Caki2 (cell line): ENCODE data around the gene CLSTN2. TPM values are rescaled to one million over a fixed set of nuclear protein-coding genes. Genes with fewer than 3 reads are reported as not detected.

ENCODE experiments used
- DNase-seq: peaks from one replicate; pipeline ENCODE4 v3.0.0-alpha.2; 2015; ENCODE audit warnings: low read depth
- in situ Hi-C: cut with HindIII; loops from 2 replicates; pipeline ENCODE4 v1.10.0; 2016; ENCODE audit warnings: low sequenced_read_pairs, low pct_unique_long_range_greater_than_20kb, mixed read lengths
- total RNA-seq: library from RNA; depleted of rRNA; stranded (reverse); fragments of >200 nt; shearing (Covaris generic); gene quantifications from 2 replicates; pipeline ENCODE4 v1.2.3, GENCODE V29; 2014; ENCODE audit warnings: low replicate concordance

The CLSTN2 gene
- total RNA-seq, 1 experiment from 2014 or later: 37.8 TPM

DNA sequence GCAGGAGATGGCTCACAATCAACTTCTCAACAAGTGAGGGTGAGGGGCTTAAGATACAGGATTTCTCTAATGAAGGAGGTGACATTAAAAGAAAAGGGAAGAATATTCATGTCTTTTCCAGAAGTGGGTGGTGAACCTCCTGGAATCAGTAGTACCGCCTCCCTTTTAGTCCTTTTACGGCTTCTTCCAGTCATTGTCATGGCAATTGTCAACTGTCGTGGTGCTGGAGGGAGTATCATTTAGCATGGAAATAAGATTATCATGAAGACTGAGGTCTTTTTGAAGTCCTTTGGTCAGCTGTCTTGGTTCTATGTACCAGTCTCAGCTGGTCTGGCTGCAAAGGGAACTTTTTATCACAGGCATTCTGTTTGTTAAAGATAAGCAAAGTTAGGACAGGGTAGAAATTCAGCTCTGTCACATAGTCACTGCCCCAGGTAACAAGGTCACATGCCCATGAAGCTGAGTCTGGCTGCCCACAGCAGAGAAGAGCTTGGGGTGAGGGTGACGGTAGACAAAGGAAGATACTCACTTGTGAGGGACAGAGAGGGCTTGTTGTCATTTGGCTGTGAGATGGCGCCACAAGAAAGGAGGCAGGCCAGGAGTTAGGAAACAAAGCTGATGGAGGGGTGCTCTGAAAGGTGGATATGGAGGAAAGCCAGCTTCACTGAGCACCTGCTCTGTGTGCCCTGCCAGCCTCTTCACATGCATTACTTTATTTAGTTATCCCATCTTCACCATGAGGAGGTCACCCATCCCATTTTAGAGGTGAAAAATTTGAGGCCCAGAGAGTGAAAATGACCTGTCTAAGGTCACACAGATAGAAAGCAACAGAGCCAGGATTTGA, 514.6 kb downstream of the CLSTN2 start:
- DNase-seq: no peak
- in situ Hi-C loops: no loop called here

DNA sequence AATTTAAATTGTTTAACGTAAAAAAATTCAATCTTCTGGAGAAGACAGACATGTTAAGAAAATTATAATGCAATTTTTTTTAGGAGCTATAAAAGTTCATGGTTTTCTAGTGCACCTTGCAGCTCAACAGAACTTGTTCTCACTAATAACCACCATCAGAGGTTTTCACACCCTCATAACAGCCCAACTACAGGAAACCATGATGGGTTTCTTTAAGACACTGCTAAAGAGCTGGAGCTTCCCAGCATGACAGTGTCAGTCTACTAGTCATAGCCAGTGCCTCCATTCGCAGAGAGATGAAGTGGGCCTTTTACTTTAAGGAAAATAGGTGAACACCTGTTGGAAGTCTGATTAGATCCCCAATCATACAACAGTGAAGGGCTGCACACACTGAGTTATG, 518.8 kb downstream of the CLSTN2 start:
- in situ Hi-C loops: no loop called here
- DNase-seq: no peak

DNA sequence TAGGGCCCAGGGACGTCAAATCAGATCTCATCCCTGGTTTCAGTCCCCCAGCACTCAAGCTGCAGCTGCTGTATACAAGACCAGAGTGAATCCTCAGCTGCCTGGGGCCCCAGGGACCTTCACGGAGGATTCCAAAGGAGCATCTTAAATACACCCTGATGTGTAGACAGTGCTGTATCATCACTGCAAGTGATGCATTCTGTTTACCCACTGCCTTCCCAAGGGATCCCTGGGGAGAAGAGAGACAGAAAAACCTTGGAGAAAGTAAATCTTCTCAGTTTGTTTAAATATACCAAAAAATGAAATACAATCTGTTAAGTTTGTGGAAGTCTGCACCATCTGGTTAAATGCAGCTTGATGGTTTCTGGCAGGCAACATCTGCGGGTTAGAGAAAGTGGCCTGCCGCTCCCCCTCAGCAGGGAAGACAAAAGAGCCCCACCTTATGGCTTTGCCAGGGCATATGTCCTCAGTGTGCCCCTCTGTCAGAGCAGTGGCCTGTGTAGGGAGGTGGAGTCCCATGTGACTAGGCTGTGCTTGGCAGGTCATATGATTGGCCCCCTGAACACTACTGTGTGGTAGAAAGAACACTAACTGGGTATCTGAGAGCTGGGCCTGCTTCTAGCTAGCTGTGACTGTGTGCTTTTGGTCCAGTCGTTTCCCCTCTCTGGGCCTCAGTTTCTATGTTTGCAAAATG, 520.7 kb downstream of the CLSTN2 start:
- in situ Hi-C loops: no loop called here
- no peak for DNase-seq

DNA sequence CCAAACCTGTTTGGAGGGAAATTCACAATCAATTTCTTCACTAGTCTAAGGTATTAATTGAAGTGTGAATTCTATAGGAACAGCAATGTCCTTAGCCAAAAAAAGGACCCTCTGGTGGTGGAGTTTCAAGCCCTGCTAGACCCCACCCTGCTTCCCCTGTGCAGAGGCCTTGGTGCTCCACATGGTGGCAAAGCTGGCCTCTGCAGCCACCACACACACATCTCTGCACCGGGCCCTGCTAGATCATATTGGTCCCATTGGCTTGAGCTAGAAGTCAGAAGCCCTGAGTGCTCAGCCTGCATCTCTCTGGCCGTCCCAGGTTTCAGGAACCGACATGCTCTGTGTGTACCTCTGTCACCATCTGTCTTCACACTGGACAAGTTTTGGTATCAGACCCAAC, 522.0 kb downstream of the CLSTN2 start:
- DNase-seq: no peak
- in situ Hi-C loops: no loop called here

DNA sequence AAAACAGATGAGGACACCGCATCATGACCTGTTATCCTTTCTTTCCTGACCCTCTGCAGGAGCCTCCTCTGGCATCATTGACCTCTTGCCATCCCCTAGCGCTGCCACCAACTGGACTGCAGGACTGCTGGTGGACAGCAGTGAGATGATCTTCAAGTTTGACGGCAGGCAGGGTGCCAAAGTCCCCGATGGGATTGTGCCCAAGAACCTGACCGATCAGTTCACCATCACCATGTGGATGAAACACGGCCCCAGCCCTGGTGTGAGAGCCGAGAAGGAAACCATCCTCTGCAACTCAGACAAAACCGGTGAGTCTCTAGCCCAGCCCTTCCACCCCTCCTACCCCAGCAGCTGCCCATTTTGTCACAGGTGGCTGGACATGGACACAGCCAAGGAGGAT, 524.5 kb downstream of the CLSTN2 start:
- DNase-seq: no peak
- in situ Hi-C loops: no loop called here

DNA sequence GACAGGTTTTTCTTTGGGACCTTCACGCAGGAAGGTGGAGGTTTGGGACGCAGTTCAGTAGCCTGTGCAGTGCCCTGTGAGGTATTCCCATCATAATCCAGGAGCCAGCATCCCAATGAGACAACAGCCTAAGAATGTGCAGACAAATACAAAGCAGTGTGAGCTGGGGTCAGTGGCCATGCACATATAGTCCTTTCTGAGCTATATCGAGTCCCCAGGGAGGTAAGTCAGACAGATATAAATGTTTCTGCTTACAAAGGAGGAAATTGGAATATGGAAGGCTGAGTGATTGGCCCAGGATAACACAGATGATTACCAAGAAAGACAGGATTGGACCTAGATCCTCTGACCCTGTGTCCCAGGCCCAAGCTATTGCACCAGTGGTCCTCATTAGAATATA, 526.3 kb downstream of the CLSTN2 start:
- in situ Hi-C loops: no loop called here
- no peak for DNase-seq

DNA sequence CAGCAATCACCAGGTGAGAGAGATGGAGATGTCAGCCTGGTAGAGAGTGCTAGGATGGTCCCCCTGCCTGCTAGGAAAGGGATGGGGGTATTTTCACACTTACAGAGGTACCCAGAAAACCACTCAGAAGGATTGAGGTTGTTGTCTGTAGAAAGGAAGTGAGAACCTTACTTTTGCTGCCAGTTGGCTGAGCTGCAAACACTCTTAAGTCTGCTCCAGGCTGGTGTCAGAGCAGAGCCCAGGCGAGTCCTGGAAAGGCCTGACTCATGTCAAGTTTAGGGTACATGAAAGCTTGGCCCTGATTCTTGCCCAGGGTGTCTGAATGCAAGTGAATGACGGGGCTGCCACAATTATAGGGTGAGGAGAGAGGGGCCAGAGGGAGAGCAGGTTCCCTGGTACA, 528.4 kb downstream of the CLSTN2 start:
- in situ Hi-C loops: no loop called here
- DNase-seq: no peak

DNA sequence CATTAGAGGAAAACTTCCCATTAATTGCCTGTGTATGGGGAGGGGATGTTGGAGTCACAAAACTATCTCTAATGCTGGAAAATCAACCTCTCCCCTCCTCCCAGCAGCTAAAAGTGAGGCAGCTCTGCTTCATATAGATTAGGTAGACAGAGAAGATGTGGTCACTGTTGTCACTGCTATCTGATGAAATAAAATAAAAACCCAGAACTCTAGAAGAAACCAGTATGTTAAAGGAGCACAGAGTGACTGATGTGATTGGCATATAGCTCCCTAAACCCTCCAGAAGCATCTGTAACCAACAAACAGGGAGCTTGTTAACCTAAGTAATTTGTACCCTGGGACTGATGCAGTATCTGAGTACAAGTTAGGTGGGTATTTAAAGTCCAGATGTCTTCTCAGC, 531.0 kb downstream of the CLSTN2 start:
- in situ Hi-C loops: no loop called here
- DNase-seq: no peak

DNA sequence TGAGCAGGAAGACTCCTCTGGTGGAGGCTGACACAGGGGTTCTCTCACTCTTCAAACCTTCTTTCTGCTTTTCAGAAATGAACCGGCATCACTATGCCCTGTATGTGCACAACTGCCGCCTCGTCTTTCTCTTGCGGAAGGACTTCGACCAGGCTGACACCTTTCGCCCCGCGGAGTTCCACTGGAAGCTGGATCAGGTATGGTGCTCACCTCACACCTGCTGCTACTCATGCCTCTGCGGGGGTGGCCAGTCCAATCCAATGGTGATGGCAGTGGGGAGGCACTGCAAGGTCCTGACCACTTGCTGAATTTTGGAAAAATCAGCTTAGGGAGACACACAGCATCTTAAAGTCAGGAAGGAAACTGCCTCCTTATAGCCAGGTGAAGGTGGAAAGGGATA, 531.5 kb downstream of the CLSTN2 start:
- in situ Hi-C loops: no loop called here
- DNase-seq: peak; percentile 12

DNA sequence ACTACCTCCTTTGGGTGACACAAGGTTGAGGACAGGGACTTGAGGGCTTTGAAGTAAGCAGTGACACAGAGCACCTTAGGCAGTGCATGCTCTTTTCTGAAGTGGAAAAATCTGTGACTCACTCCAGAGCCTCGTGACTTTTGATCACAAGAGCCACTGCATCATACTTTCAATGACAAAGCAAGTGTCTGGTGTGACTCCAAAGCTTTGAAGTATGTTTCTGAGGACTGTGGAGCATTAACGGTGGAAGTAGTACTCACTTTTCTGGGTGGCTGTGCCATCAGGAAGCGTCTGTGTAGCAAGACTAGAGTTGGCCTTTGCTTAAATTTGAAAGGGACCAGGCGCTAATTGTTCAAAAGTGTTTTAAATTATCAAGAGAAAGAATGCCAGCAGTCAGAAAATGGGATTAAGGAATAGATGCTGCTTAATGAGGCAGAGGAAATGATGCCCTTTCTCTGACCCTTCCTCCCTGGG, 532.2 kb downstream of the CLSTN2 start:
- in situ Hi-C loops: no loop called here
- peak; percentile 93 for DNase-seq

DNA sequence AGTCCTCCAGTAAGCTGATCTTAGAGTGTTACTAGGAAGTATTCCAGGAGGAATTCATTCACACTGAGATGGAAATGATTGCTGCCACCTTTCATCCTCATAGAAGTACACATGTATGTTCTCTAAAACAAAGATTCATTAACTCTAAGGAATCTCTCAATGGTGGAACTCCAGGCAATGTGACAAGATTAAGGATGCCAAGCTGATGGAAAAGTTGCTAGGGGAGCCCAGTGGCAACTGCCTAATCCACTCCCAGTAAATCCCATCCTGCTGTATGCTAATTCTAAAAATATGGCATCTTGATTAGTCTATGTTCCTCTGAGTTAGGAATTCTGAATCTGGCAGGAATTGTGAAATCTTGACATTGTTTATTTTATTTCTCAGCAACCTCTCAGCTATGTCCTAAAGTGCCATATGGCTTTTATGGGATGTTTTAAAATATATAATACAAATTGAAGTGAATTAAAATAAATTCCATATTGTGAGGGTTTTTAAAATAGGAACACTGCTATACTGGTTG, 532.9 kb downstream of the CLSTN2 start:
- in situ Hi-C loops: no loop called here
- DNase-seq: no peak

DNA sequence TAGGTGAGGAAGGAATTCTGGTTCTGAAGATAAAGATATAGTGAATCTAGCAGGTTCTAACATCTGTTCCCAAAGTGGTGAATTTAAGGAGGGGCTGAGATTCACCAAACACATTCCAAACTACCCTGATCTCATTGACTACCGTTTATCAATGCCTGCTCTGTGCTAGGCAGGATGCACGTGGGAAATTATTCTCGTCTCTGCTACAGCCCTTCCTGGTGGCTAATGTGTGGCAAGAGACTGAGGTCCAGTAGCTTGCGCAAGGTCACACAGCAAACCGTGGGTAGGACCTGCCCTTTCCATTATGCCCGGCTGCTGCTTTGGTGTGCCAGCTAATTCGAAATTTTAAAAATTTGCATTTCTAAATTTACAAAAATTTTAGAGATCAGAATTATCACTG, 533.4 kb downstream of the CLSTN2 start:
- DNase-seq: no peak
- in situ Hi-C loops: no loop called here

DNA sequence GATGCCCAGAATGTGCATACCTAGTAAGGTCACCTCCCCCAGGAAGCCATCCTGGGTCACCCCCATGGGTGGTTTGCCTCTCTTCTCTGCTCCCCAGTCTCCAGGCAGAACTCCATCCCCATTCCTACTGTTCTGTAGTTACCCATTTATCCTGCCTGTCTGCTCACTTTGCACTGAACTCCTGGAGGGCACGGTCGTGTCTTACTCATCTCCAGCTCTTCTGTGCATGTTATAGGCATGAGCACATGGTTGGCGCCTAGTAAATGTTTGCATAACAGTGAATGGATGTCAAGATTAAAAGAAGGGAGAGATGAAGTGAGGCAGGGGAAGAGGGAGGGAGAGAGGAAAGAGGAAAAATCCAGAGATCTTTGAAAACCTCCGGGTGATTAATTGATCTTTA, 534.5 kb downstream of the CLSTN2 start:
- peak; percentile 23 for DNase-seq
- in situ Hi-C loops: no loop called here

DNA sequence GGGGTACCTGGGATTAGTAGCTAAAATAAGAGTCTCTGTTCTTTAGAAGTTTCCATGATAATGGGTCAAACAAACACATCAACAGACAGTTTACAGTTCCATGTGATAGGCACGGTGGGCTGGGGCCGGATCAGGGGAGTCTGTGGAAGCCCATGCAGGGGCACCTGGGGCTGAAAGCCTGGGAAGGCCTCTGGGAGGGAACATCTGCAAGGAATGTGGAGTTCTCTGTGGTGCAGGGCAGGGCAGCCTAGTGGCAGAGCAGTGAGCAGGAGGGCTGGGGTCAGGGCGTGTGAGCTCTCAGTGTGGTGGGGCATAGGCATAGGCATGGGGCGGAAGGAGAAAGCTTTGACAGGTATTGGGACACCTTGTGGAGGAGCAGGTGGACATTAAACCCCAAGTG, 535.2 kb downstream of the CLSTN2 start:
- DNase-seq: no peak
- in situ Hi-C loops: no loop called here

DNA sequence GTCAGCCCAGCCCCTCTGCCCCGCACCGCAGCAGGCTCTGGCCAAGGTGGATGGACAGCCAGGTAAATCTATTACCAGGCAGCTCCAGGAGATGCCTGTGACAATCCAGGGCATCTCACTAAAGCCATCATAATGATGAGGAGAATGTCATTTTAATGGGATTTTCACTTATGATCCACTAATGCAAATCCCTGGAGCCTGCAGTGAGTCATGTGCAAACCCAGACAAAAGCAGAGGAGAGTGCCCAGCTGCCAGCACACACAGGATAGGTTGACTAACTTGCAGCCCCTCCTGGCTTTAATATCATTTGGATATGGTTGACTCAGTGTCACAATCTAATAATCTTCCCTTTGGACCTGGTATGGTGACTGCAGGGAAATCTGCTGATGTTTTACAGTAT, 536.0 kb downstream of the CLSTN2 start:
- peak; percentile 50 for DNase-seq
- in situ Hi-C loops: no loop called here

DNA sequence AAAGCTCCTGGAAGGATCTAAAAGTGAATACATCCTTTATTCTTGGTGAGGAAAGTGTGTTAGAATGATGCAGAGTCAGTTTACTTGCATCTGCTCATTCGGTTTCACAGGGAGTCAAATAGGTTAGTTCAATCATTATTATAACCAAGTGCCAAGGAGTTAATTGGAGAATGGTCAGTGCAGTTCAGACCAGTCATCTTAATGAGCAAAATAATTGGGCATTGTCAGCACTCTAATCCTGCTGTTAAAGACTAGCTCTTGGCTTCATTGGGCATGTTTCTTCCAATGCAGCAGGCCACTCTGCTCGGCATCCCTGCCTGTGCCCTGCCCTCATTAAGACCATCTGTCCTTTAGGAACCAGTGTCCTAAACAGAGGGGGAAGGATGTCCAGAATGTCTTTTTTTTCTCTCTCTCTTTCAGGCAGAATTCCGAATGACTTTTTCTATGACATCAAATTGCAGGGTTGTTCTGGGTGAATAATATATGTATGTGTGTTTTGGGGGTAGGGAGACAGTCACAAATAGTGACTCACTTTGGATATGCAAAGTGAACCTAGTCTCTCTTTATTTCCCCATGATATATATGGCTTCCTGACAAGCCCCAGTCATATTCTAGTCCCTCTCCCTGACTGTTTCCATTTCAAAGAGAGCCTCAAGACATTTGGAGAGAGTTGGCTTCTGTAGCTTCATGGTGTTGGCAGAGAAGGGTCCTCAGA, 537.5 kb downstream of the CLSTN2 start:
- peak; percentile 46 for DNase-seq
- in situ Hi-C loops: no loop called here

DNA sequence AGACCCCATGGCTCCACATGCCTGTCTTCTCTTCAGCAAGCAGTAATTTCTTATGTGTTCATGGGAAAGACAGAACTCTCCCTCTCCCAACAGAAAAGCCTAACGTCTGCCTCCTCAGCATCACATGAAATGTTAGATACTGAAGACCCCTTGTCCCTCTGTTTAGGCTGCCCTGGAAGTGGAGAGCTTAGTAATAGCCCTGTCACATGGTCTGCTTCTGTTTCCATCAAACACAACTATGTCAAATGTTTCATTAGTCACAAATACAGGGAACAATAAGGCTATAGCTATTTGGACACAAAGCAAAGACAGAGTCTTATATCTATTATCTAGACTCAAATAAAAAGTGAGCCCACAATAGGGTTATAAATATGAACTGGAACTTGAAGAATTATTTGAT, 552.6 kb downstream of the CLSTN2 start:
- no peak for DNase-seq
- in situ Hi-C loops: no loop called here

DNA sequence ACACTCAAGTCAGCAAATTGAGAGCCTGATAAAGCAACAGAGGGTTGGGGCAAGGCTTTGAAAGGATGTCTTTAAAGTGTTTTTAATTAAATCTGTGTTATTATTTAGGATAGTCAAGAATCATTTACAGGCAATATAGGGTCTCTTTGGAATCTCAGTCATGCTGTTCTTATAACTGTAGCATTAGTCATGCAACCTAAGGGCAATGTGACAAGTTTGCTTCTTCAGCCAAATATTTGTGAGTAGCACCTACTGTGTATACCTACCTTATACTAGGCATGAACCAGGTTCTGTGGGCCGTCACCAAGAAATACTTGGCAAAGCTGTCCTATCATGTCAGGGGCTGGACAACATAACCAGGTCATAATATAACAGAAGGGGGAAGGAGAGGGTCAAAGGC, 558.3 kb downstream of the CLSTN2 start:
- DNase-seq: no peak
- in situ Hi-C loops: no loop called here

DNA sequence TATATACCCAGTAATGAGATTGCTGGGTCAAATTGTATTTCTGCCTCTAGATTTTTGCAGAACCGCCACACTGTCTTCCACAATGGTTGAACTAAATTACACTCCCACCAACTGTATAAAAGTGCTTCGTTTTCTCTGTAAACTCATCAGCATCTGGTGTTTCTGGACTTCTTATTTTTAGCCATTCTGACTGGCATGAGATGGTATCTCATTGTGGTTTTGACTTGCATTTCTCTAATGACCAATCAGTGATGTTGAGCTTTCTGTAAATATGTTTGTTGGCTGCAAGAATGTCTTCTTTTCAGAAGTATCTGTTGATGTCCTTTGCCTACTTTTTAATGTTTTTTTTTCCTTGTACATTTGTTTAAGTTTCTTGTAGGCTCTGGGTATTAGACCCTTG, 560.0 kb downstream of the CLSTN2 start:
- DNase-seq: no peak
- in situ Hi-C loops: no loop called here
